GM23338 (cell line): ENCODE results near the gene TIMM9. TPM values are rescaled to one million over a fixed set of nuclear protein-coding genes. Genes with fewer than 3 reads are reported as not detected.
A peak's percentile ranks its signal among the peaks of the same experiment; 100 is the strongest.

Source experiments
- ATAC-seq: fragments of 200-7000 bp; cut with Tn5 transposase; 3 replicates; pipeline ENCODE4 v1.9.1; 2020
- DNase-seq: peaks from one replicate; pipeline ENCODE4 v3.0.0-alpha.2; 2015; ENCODE audit warnings: low spot score
- H2AFZ ChIP-seq: fragments of 200-600 bp; sonication (generic); 2 replicates; pipeline ENCODE4 v1.8.0; 2016; ENCODE audit warnings: antibody characterized with exemption, mild to moderate bottlenecking, moderate library complexity
- H3F3A ChIP-seq: fragments of 200-600 bp; sonication (generic); replicated peaks from 2 replicates; pipeline ENCODE4 v1.8.0; 2017; ENCODE audit warnings: antibody characterized with exemption, mixed run types, low read depth
- H3K27ac ChIP-seq: fragments of 200-600 bp; sonication (generic); 2 replicates; pipeline ENCODE4 v1.6.1; 2016; ENCODE audit warnings: low read depth
- H3K27me3 ChIP-seq: fragments of 200-600 bp; sonication (generic); 2 replicates; pipeline ENCODE4 v1.8.0; 2016; ENCODE audit warnings: mild to moderate bottlenecking, mixed run types, moderate library complexity; ENCODE audit not compliant: insufficient read depth
- H3K36me3 ChIP-seq: fragments of 200-600 bp; sonication (generic); 2 replicates; pipeline ENCODE4 v1.8.0; 2016; ENCODE audit warnings: mild to moderate bottlenecking; ENCODE audit not compliant: insufficient read depth
- H3K4me1 ChIP-seq: fragments of 200-600 bp; sonication (generic); 2 replicates; pipeline ENCODE4 v1.8.0; 2016; ENCODE audit warnings: mild to moderate bottlenecking, moderate library complexity; ENCODE audit not compliant: insufficient read depth
- H3K4me2 ChIP-seq: fragments of 200-600 bp; sonication (generic); 2 replicates; pipeline ENCODE4 v1.7.1; 2017; ENCODE audit warnings: mixed run types
- H3K4me3 ChIP-seq: fragments of 200-600 bp; sonication (generic); 2 replicates; pipeline ENCODE4 v1.6.1; 2016; ENCODE audit warnings: mixed run types
- H3K79me2 ChIP-seq: fragments of 200-600 bp; sonication (generic); replicated peaks from 2 replicates; pipeline ENCODE4 v1.8.0; 2017; ENCODE audit warnings: mild to moderate bottlenecking; ENCODE audit not compliant: insufficient read depth
- H3K9me2 ChIP-seq: fragments of 200-600 bp; sonication (generic); 2 replicates; pipeline ENCODE4 v1.8.0; 2017; ENCODE audit not compliant: insufficient read depth
- H4K20me1 ChIP-seq: fragments of 200-600 bp; sonication (generic); replicated peaks from 2 replicates; pipeline ENCODE4 v1.8.0; 2017; ENCODE audit warnings: mild to moderate bottlenecking; ENCODE audit not compliant: insufficient read depth
- H3K27ac Mint-ChIP-seq: 2 replicates; pipeline ENCODE4 v1.8.0; 2020; ENCODE audit warnings: inconsistent platforms, mild to moderate bottlenecking, moderate library complexity, mixed read lengths
- H3K27me3 Mint-ChIP-seq: 3 replicates; pipeline ENCODE4 v1.8.0; 2022; ENCODE audit warnings: low read depth, mild to moderate bottlenecking, moderate library complexity, mixed read lengths, inconsistent platforms; ENCODE audit not compliant: insufficient read depth, poor library complexity
- H3K36me3 Mint-ChIP-seq: 3 replicates; pipeline ENCODE4 v1.8.0; 2021; ENCODE audit warnings: low read depth, mild to moderate bottlenecking, inconsistent platforms, moderate library complexity, mixed read lengths
- H3K4me1 Mint-ChIP-seq: 3 replicates; pipeline ENCODE4 v1.8.0; 2020; ENCODE audit warnings: mild to moderate bottlenecking, inconsistent platforms, mixed read lengths
- H3K4me3 Mint-ChIP-seq: 3 replicates; pipeline ENCODE4 v1.8.0; 2021; ENCODE audit warnings: moderate library complexity, mild to moderate bottlenecking, inconsistent platforms, mixed read lengths
- H3K9me3 Mint-ChIP-seq: 3 replicates; pipeline ENCODE4 v1.8.0; 2020; ENCODE audit warnings: moderate library complexity, mild to moderate bottlenecking, inconsistent platforms, mixed read lengths
- CREB1 ChIP-seq: fragments of 250-450 bp; sonication (Bioruptor Pico); IDR thresholded peaks from 2 replicates; pipeline ENCODE4 v1.5.0; 2020; ENCODE audit warnings: low read depth, mild to moderate bottlenecking, moderate library complexity
- CTCF ChIP-seq, 2 experiments: fragments of 200-600 bp in 1 of 2; sonication (generic) in 1 of 2; conservative IDR thresholded peaks; 2 replicates each; pipeline versions ENCODE4 v1.5.1 to v1.6.1; 2016 to 2017; ENCODE audit warnings: antibody characterized with exemption in 2 of 2, low read depth in 2 of 2, mild to moderate bottlenecking in 2 of 2, moderate library complexity in 1 of 2
- ETS1 ChIP-seq: IDR thresholded peaks from 2 replicates; pipeline ENCODE4 v1.6.1; 2016; ENCODE audit warnings: antibody characterized with exemption
- EZH2 ChIP-seq: fragments of 200-600 bp; sonication (generic); IDR thresholded peaks from one replicate; pipeline ENCODE4 v1.8.0; 2017; ENCODE audit warnings: antibody characterized with exemption, mild to moderate bottlenecking, low read depth; ENCODE audit not compliant: unreplicated experiment
- EZH2phosphoT487 ChIP-seq: fragments of 200-600 bp; sonication (generic); IDR thresholded peaks from one replicate; pipeline ENCODE4 v1.8.1; 2018; ENCODE audit warnings: antibody characterized with exemption; ENCODE audit not compliant: unreplicated experiment
- JUNB ChIP-seq: IDR thresholded peaks from one replicate; pipeline ENCODE4 v1.6.1; 2016; ENCODE audit warnings: antibody characterized with exemption; ENCODE audit not compliant: unreplicated experiment
- NANOG ChIP-seq: IDR thresholded peaks from 2 replicates; pipeline ENCODE4 v1.6.1; 2016; ENCODE audit warnings: antibody characterized with exemption, borderline replicate concordance
- POLR2AphosphoS5 ChIP-seq: IDR thresholded peaks from 2 replicates; pipeline ENCODE4 v1.6.1; 2016; ENCODE audit warnings: antibody characterized with exemption, low read depth
- STAT1 ChIP-seq: IDR thresholded peaks from one replicate; pipeline ENCODE4 v1.6.1; 2016; ENCODE audit warnings: antibody characterized with exemption; ENCODE audit not compliant: unreplicated experiment
- ZNF114 ChIP-seq: fragments of 250-450 bp; sonication (Bioruptor Pico); IDR thresholded peaks from 2 replicates; pipeline ENCODE4 v1.5.0; 2020; ENCODE audit warnings: mild to moderate bottlenecking, moderate library complexity
- ZNF331 ChIP-seq: fragments of 250-450 bp; sonication (Bioruptor Pico); IDR thresholded peaks from 2 replicates; pipeline ENCODE4 v1.5.0; 2020; ENCODE audit warnings: low read depth, mild to moderate bottlenecking, moderate library complexity
- ZNF462 ChIP-seq: fragments of 250-450 bp; sonication (Bioruptor Pico); IDR thresholded peaks from 2 replicates; pipeline ENCODE4 v1.5.0; 2020; ENCODE audit warnings: mild to moderate bottlenecking, moderate library complexity
- polyA plus RNA-seq: library from polyadenylated mRNA; unstranded; fragments of >200 nt; fragmentation: Nextera tagmentation; extraction: Ambion mirVana; gene quantifications from 2 replicates; pipeline ENCODE4 v1.2.1, GENCODE V29; 2016
- total RNA-seq: library from RNA; depleted of rRNA; stranded (reverse); fragments of >200 nt; shearing (Covaris generic); gene quantifications from 2 replicates; pipeline ENCODE4 v1.2.3, GENCODE V29; 2014

The TIMM9 gene
- total and polyA plus RNA-seq, 2 experiments from 2014 or later = 40.3 to 146 TPM

GRCh38 chr14:58395562-58395811 lies 31.8 kb downstream of the TIMM9 start:
- Mint-ChIP-seq H3K27ac (no peak overlapping the region), H3K4me3 (peak overlapping the region; percentile 71), H3K27me3 (peaks cover 30% of the 10 kb centered on the region), H3K9me3 (0 out of 3 replicates have a peak, but pooled peaks cover 2% of the 10 kb centered on the region), H3K36me3 (no peaks in the 10 kb centered on the region), H3K4me1 (peaks cover 33% of the 10 kb centered on the region)
- H4K20me1 ChIP-seq = no peaks in the 10 kb centered on the region
- no peaks in the 10 kb centered on the region for H3K9me2 ChIP-seq
- H3K27ac ChIP-seq = peak overlapping the region; percentile 42; the same call in 1 of the 2 replicates
- H2AFZ ChIP-seq = peak overlapping the region; percentile 100
- no peak for ATAC-seq
- TF ChIP-seq ETS1 (no peak), ZNF462 (CRISPR knock-in tag) (no peak), CREB1 (no peak), NANOG (no peak), POLR2AphosphoS5 (no peak), ZNF114 (CRISPR knock-in tag) (no peak), EZH2 (no peak), STAT1 (no peak), ZNF331 (CRISPR knock-in tag) (no peak), CTCF (conservative IDR thresholded peaks at IDR 0.05; ENCODE audit: low read depth in 2 of 2) (no peak), JUNB (no peak), EZH2phosphoT487 (no peak)
- DNase-seq = no peak
- H3K4me1 ChIP-seq = peaks cover 17% of the 10 kb centered on the region
- peak overlapping the region; percentile 84 for H3K4me3 ChIP-seq
- H3K4me2 ChIP-seq = peak overlapping the region; percentile 90
- no peaks in the 10 kb centered on the region for H3K79me2 ChIP-seq
- H3K36me3 ChIP-seq = no peaks in the 10 kb centered on the region
- peaks cover 26% of the 10 kb centered on the region for H3K27me3 ChIP-seq
- H3F3A ChIP-seq = peaks cover 21% of the 10 kb centered on the region
